Ishikawa (cell line): ENCODE results near the gene ITGB8.

Experiments
- EP300 ChIP-seq: IDR thresholded peaks from 2 replicates; pipeline ENCODE4 v1.6.1; 2012; ENCODE audit warnings: borderline replicate concordance
- FOXM1 ChIP-seq: IDR thresholded peaks from 2 replicates; pipeline ENCODE4 v1.6.1; 2012; ENCODE audit warnings: low read depth, borderline replicate concordance
- MAX ChIP-seq: IDR thresholded peaks from 2 replicates; pipeline ENCODE4 v1.6.1; 2012
- RAD21 ChIP-seq: IDR thresholded peaks from 2 replicates; pipeline ENCODE4 v1.6.1; 2012; ENCODE audit warnings: low read depth
- REST ChIP-seq: IDR thresholded peaks from 2 replicates; pipeline ENCODE4 v1.6.1; 2012; ENCODE audit warnings: low read depth, mild to moderate bottlenecking
- TAF1 ChIP-seq: IDR thresholded peaks from 2 replicates; pipeline ENCODE4 v1.6.1; 2012; ENCODE audit warnings: low read depth, mild to moderate bottlenecking
- TCF12 ChIP-seq: IDR thresholded peaks from 2 replicates; pipeline ENCODE4 v1.6.1; 2012; ENCODE audit warnings: low read depth
- USF1 ChIP-seq: IDR thresholded peaks from 2 replicates; pipeline ENCODE4 v1.6.1; 2012
- YY1 ChIP-seq: IDR thresholded peaks from 2 replicates; pipeline ENCODE4 v1.6.1; 2012; ENCODE audit warnings: low read depth

DNA sequence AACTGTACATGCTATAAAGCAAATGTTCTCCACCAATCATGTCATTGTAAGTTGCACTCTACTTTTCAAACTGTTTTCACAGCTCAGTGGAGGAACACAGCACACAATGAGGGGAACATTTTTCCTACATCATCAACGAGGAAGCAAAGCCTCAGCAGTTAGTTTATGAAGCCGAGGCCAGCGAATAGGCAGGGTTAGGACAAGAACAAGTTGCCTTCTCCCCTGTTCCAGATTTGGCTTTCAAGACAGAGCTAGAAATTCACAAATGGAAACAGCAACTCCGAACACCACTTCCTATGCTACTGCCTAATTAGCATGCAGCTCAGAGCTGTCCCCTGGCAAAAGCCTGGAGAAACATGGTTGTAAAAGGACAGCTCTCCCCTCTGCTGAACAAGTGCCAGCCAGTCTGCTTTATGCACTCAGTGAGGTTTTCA, 19.8 kb downstream of the ITGB8 start:
- TF ChIP-seq YY1 (no peak), RAD21 (no peak), TCF12 (no peak), REST (no peak), TAF1 (no peak), EP300 (no peak), USF1 (no peak), MAX (no peak), FOXM1 (no peak)
